Measurements from ENCODE around the gene NAA38.

Gene NAA38, protein sequence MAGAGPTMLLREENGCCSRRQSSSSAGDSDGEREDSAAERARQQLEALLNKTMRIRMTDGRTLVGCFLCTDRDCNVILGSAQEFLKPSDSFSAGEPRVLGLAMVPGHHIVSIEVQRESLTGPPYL

GRCh38 chr17:7856811-7857712 is at the start of gene NAA38:
Gene NAA38 (minus strand): TSS chr17:7857559. CDS start chr17:7857463, 96 bp downstream.
- DNase-seq: peak; percentile 100

- DNase-seq: no peak
Observed at GRCh38 chr17:7903154-7904103, 46.1 kb upstream of the NAA38 start.

DNA sequence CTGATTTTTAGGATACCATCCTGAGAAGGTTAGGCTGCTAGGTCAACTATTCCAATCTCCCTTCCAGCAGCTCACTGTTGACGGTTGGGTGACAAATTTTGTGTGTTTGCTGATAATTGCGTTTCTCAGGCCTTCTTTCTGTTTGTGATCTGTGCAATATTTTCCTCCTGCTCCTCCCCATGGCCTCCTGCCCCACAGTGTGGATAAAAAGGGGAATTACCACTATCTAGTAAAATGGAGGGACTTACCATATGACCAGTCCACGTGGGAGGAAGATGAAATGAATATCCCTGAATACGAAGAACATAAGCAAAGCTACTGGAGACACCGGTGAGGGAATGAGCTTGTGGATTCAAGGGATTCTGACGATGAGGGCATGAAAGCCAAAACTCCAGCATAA is 40.4 kb upstream of the NAA38 start:
- DNase-seq: no peak

DNA sequence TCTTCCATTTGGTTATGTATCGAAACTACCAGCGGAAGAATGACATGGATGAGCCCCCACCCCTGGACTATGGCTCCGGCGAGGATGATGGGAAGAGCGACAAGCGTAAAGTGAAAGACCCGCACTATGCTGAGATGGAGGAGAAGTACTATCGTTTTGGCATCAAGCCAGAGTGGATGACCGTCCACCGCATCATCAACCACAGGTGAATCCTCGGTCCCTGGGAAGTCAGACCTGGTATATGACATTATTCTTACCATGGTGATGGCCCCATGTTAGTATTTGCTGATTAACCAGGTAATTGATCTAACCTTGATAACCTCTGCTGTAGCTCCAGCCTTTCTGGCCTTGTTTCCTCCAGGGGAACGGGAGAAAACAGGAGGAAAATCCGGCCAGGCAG is 39.7 kb upstream of the NAA38 start:
- DNase-seq: no peak

GRCh38 chr17:7894866-7895265 is 37.5 kb upstream of the NAA38 start:
- DNase-seq: no peak

- DNase-seq: no peak
Observed at GRCh38 chr17:7894226-7894625, 36.9 kb upstream of the NAA38 start.

- no peak for DNase-seq
Observed at GRCh38 chr17:7893187-7893880, 36.0 kb upstream of the NAA38 start.

- DNase-seq: peak; percentile 67
Observed at GRCh38 chr17:7889166-7889955, 32.0 kb upstream of the NAA38 start.

DNA sequence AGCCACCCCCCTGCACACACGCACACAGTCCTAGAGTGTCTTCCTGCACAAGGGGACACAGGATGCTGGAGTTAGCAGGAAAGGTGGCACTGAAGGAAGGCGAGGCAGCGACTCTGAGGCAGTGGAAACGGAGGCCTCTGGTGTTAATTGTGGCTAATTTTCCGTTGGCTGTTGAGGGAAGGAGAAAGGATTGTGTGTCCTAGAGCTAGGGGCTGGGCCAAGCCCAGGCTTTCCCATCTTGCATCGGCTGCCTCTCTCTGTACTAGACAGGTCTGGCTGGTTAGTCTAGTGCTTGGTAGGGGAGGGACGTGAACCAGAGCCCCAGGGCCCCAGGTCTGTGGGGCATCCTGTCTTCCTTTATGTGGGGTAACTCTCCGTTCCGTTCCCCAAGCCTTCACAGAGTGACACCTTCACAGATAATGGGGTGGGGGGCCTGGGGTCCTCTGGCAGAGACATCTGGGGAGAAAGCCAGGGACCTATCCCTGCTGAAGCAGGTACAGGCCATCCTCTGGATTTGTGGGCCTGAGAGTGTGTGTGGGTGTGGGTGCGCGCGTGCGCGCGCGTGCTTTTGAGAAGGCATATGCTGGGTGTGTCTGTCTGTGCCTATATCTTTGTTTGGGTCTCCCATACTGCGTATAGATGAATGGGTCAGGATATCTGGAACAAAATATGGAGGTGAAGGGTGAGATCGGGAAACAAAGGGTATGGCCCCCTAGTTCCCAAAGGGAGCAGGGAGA is 31.0 kb upstream of the NAA38 start, which contains the start of gene CHD3:
Gene CHD3, plus strand, starts transcription at position 606 of the 737 bp plus-strand sequence. CDS start 212 bp downstream, outside the sequence.
- DNase-seq: no peak

DNA sequence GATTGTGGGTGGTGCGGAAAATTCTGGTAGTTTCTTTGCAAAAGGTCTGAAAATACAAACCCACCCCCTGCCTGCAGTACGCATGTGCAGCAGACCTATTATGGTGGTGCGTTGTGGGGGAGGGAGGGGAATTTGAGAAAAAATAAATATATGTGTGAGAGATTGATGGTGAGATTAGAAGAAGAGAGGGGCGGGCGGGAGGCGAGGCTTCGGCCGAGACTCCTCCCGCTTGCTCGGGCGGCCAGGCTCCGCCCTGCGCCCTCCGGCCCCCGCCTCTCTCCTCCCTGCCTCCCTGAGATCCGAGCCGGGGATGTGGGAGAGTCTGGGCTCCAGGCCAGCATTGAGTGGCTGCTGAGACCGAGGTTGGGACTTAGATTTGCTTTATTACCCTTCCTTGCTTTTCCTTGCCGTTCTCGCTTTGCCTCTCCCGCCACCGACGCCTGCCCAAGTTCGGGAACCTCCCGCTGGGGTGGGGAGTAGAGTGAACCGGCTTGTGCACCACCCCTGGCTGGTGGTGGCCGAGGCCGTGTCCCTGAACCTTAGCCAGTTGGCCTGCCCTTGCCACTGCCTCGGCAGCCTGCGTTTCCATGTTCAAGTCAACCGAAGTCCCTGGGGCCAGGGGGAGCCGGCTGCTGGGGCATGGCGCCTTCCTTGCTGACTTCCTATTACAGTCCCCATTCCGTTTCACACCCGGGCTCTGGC is 30.3 kb upstream of the NAA38 start:
- peak; percentile 93 for DNase-seq

GRCh38 chr17:7887038-7887481 is 29.7 kb upstream of the NAA38 start:
- no peak for DNase-seq

- peak; percentile 76 for DNase-seq
Observed at GRCh38 chr17:7886227-7887037, 29.1 kb upstream of the NAA38 start.

DNA sequence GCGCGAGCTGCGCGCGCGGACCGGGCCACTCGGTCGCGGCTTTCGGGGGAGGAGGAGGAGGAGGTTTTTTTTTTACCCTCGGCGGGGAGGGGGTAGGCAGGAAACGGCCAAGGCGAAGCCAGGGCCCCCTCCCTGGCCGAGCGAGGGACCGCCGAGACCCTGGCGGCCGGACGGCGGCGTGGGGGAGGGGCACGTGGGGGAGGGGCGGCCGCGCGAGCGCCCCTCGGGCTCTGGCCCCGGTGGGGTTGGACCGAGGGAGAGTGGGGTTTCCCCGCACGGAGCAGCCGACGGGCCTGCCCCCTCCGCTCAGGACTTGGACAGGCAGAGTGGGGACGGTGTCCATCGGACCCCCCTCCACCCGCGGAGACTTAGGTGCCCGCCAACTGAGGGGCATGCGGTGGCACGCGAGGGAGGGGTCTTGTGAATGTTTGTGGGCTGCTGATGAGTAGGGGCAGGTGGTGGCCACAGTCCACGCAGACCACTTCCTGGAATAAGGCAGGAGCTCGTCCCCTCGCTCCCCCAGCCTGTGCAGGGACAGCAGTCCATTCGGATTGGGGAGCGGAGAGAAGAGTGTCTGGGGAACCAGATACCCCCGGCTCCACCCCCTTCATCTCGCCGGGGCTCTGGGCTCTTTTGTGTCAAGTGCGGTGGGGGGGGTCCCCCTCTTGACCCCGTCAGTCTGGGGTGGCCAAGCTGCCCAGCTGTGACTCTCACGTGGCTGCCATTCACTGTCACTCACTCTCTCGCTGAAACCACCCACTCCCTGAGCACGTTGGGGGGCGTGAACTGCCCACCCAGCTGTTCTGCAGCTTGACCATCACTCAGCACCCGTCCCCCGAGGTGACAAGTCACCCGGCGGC is 28.2 kb upstream of the NAA38 start:
- DNase-seq: peak; percentile 88

DNA sequence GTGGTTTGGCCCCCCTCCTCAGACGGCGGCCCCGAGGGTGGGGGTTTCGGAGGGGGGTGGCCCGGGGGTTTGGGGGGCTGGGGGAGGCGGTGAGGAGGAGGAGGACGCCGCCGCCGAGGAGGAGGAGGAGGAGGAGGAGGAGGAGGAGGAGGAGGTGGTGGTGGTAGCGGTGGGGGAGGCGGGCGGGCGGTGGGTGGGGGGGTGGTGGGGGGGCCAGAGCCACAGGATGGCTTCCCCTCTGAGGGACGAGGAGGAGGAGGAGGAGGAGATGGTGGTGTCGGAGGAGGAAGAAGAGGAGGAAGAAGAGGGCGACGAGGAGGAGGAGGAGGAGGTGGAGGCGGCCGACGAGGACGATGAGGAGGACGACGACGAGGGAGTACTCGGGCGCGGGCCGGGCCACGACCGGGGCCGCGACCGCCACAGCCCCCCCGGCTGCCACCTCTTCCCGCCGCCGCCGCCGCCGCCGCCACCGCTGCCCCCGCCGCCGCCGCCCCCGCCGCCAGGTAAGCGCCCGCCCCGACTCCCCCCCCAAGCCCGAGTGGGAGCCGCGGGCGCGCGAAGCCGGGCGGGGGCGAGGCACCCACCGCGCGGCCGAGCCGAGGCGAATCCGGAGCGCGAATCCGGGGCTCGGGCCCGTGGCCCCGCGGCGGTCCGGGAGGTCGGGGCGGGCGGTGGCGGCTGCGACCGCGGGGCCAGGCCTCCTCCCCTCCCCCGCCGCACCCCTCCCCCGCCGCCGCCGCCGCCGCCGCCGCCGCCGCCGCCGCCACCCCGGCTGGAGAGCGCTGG is 27.4 kb upstream of the NAA38 start:
- peak; percentile 9 for DNase-seq

GRCh38 chr17:7883781-7884386 is 26.5 kb upstream of the NAA38 start:
- peak; percentile 42 for DNase-seq

GRCh38 chr17:7882629-7883028 is 25.3 kb upstream of the NAA38 start:
- no peak for DNase-seq

GRCh38 chr17:7882068-7882467 is 24.7 kb upstream of the NAA38 start:
- DNase-seq: no peak

All from retina (tissue), 1 donor.